ENCODE results near the gene WWOX. TPM values are rescaled to one million over a fixed set of nuclear protein-coding genes. Genes with fewer than 3 reads are reported as not detected.

WWOX gene
- total RNA-seq, 2 experiments from 2014 or later, result 19.1 to 23.7 TPM

GRCh38 chr16:78129349-78129748 lies 29.9 kb downstream of the WWOX start:
- ATAC-seq (no peak), DNase-seq (no peak)
- H3K27me3 Mint-ChIP-seq, result no peaks in the 10 kb centered on the region
- no peak overlapping the region for H3K4me3 Mint-ChIP-seq
- H3K27ac Mint-ChIP-seq, result no peak overlapping the region
- CTCF ChIA-PET, result interaction anchor here (0.8 kb wide), 1 partner anchor 29 kb away, joined by 3 read pairs; no protein-coding TSS in a partner anchor
- intact Hi-C loops (cut with micrococcal nuclease), result loop anchor here (10.0 kb wide), 1 partner anchor 1475 kb away; the partner anchor contains the start of gene MAF
- POLR2A ChIA-PET, result no interaction called here
- peaks cover 14% of the 10 kb centered on the region for H3K36me3 Mint-ChIP-seq (ENCODE audit: low read depth)
- H3K9me3 Mint-ChIP-seq, result no peaks in the 10 kb centered on the region
- no peak for TF ChIP-seq CTCF (IDR thresholded peaks at IDR 0.05)
- no peaks in the 10 kb centered on the region for H3K4me1 Mint-ChIP-seq (ENCODE audit: low read depth)

GRCh38 chr16:78130083-78130608 lies 30.7 kb downstream of the WWOX start:
- intact Hi-C loops (cut with micrococcal nuclease), result no loop called here
- CTCF ChIA-PET, result no interaction called here
- ATAC-seq (no peak), DNase-seq (no peak)
- no peak overlapping the region for H3K4me3 Mint-ChIP-seq
- H3K9me3 Mint-ChIP-seq, result no peaks in the 10 kb centered on the region
- H3K4me1 Mint-ChIP-seq (ENCODE audit: low read depth), result peaks cover 7% of the 10 kb centered on the region
- no peak for TF ChIP-seq CTCF (IDR thresholded peaks at IDR 0.05)
- H3K36me3 Mint-ChIP-seq (ENCODE audit: low read depth), result peaks cover 14% of the 10 kb centered on the region
- H3K27ac Mint-ChIP-seq, result no peak overlapping the region
- POLR2A ChIA-PET, result interaction anchor here (0.6 kb wide), 1 partner anchor 63 kb away, joined by 3 read pairs; no protein-coding TSS in a partner anchor
- H3K27me3 Mint-ChIP-seq, result no peaks in the 10 kb centered on the region

GRCh38 chr16:78130950-78131349 lies 31.5 kb downstream of the WWOX start:
- no peaks in the 10 kb centered on the region for H3K27me3 Mint-ChIP-seq
- H3K4me3 Mint-ChIP-seq, result no peak overlapping the region
- peaks cover 14% of the 10 kb centered on the region for H3K36me3 Mint-ChIP-seq (ENCODE audit: low read depth)
- CTCF ChIA-PET, result no interaction called here
- DNase-seq (no peak), ATAC-seq (no peak)
- no peak for TF ChIP-seq CTCF (IDR thresholded peaks at IDR 0.05)
- POLR2A ChIA-PET, result no interaction called here
- intact Hi-C loops (cut with micrococcal nuclease), result no loop called here
- H3K4me1 Mint-ChIP-seq (ENCODE audit: low read depth), result peaks cover 11% of the 10 kb centered on the region
- no peak overlapping the region for H3K27ac Mint-ChIP-seq
- H3K9me3 Mint-ChIP-seq, result no peaks in the 10 kb centered on the region

- Mint-ChIP-seq H3K27me3 (no peaks in the 10 kb centered on the region), H3K4me3 (no peak overlapping the region), H3K36me3 (ENCODE audit: low read depth) (peaks cover 13% of the 10 kb centered on the region), H3K27ac (no peak overlapping the region), H3K4me1 (ENCODE audit: low read depth) (peaks cover 11% of the 10 kb centered on the region), H3K9me3 (no peaks in the 10 kb centered on the region)
- ATAC-seq (no peak), DNase-seq (no peak)
- intact Hi-C loops (cut with micrococcal nuclease), result no loop called here
- no peak for TF ChIP-seq CTCF (IDR thresholded peaks at IDR 0.05)
- CTCF ChIA-PET, result interaction anchor here (0.7 to 1.9 kb wide), 3 partner anchors 10 to 133 kb away, joined by 3 to 5 read pairs (median 5); no protein-coding TSS in a partner anchor
- POLR2A ChIA-PET, result no interaction called here
Observed at GRCh38 chr16:78133919-78134318, 34.5 kb downstream of the WWOX start.

GRCh38 chr16:78134944-78135619 lies 35.6 kb downstream of the WWOX start:
- H3K27me3 Mint-ChIP-seq, result no peaks in the 10 kb centered on the region
- no peaks in the 10 kb centered on the region for H3K9me3 Mint-ChIP-seq
- no peak overlapping the region for H3K4me3 Mint-ChIP-seq
- H3K4me1 Mint-ChIP-seq (ENCODE audit: low read depth), result peaks cover 11% of the 10 kb centered on the region
- peaks cover 5% of the 10 kb centered on the region for H3K36me3 Mint-ChIP-seq (ENCODE audit: low read depth)
- DNase-seq (no peak), ATAC-seq (peak; percentile 56)
- H3K27ac Mint-ChIP-seq, result no peak overlapping the region
- ChIA-PET POLR2A (no interaction called here), CTCF (interaction anchor here (1.2 kb wide), 1 partner anchor 28 kb away, joined by 3 read pairs; no protein-coding TSS in a partner anchor)
- intact Hi-C loops (cut with micrococcal nuclease), result no loop called here
- no peak for TF ChIP-seq CTCF (IDR thresholded peaks at IDR 0.05)

Measured in activated CD8-positive, alpha-beta T cell treated with anti-CD3 and anti-CD28 coated beads for 36 hours (primary cell).